Naive thymus-derived CD8-positive, alpha-beta T cell (primary cell): ENCODE measurements around the gene ADAMTS15. TPM values are rescaled to one million over a fixed set of nuclear protein-coding genes. Genes with fewer than 3 reads are reported as not detected.

Experiments used
- ATAC-seq, 2 donors: fragments of 150-1000 bp; cut with Tn5 transposase in 1 of 2; sonication (Bioruptor Pico), chemical (Tn5 transposase) in 1 of 2; 1 replicate in 1 of 2; 2 replicates in 1 of 2; pipeline ENCODE4 v1.10.0; 2021; ENCODE audit warnings: mild to moderate bottlenecking in 2 of 2, moderate library complexity in 2 of 2
- POLR2A ChIA-PET: fragments of 350-600 bp; sonication (Branson Sonifier 250); formaldehyde crosslinking; loops from one replicate; lab custom pipeline; 2021; ENCODE audit warnings: antibody characterized with exemption; lab: Charles Lee
- DNase-seq, 10 donors: peaks; one replicate each; pipeline versions ENCODE4 v3.0.0 to v3.0.0-alpha.2; 2020 to 2022
- H3K27ac Mint-ChIP-seq, 10 donors: one replicate each; pipeline ENCODE4 v1.8.0; 2020 to 2022; ENCODE audit warnings: mild to moderate bottlenecking in 10 of 10, mixed read lengths in 10 of 10, moderate library complexity in 4 of 10, inconsistent platforms in 1 of 10
- H3K27me3 Mint-ChIP-seq, 5 donors: one replicate each; pipeline ENCODE4 v1.8.0; 2021 to 2022; ENCODE audit warnings: mixed read lengths in 5 of 5
- H3K36me3 Mint-ChIP-seq, 3 donors: one replicate each; pipeline ENCODE4 v1.8.0; 2020 to 2022; ENCODE audit warnings: mixed read lengths in 3 of 3, mild to moderate bottlenecking in 2 of 3, inconsistent platforms in 1 of 3
- H3K4me1 Mint-ChIP-seq, 4 donors: one replicate each; pipeline ENCODE4 v1.8.0; 2021 to 2022; ENCODE audit warnings: mixed read lengths in 4 of 4
- H3K4me3 Mint-ChIP-seq, 10 donors: one replicate each; pipeline ENCODE4 v1.8.0; 2020 to 2022; ENCODE audit warnings: mild to moderate bottlenecking in 10 of 10, mixed read lengths in 10 of 10, moderate library complexity in 6 of 10, inconsistent platforms in 1 of 10
- H3K9me3 Mint-ChIP-seq, 9 donors: one replicate each; pipeline ENCODE4 v1.8.0; 2020 to 2022; ENCODE audit warnings: mixed read lengths in 9 of 9, mild to moderate bottlenecking in 3 of 9, inconsistent platforms in 1 of 9, moderate library complexity in 1 of 9
- polyA plus RNA-seq, 3 donors: library from polyadenylated mRNA; unstranded; fragments of 300-500 nt; fragmentation: Illumina TruSeq; gene quantifications; one replicate each; pipeline ENCODE4 v1.2.3, GENCODE V29; 2021
- total RNA-seq, 8 experiments: library from RNA in 2 of 8; stranded (reverse) in 2 of 8; gene quantifications; one replicate each; pipeline ENCODE4 v1.2.3 and lab custom pipeline; 2021 to 2026

The ADAMTS15 gene
- total and polyA plus RNA-seq, 5 experiments from 2014 or later: 0.05 TPM; not detected in 4

GRCh38 chr11:130474637-130475400 is 26.4 kb downstream of the ADAMTS15 start:
- no peak overlapping the region for H3K27ac Mint-ChIP-seq
- H3K4me1 Mint-ChIP-seq: no peaks in the 10 kb centered on the region
- ATAC-seq: no peak
- DNase-seq: no peak
- POLR2A ChIA-PET: interaction anchor here (0.6 kb wide), 2 partner anchors 20 to 283 kb away, joined by 3 to 5 read pairs; no protein-coding TSS in a partner anchor
- H3K27me3 Mint-ChIP-seq: peaks cover 0 to 4% (median 0%) of the 10 kb centered on the region in 5 donors
- no peak overlapping the region for H3K4me3 Mint-ChIP-seq
- H3K9me3 Mint-ChIP-seq: no peaks in the 10 kb centered on the region
- no peaks in the 10 kb centered on the region for H3K36me3 Mint-ChIP-seq

GRCh38 chr11:130475426-130476053 is 27.1 kb downstream of the ADAMTS15 start:
- DNase-seq (no peak), ATAC-seq (no peak)
- POLR2A ChIA-PET: interaction anchor here (0.6 kb wide), 2 partner anchors 19 to 284 kb away, joined by 3 to 5 read pairs; no protein-coding TSS in a partner anchor
- Mint-ChIP-seq H3K4me1 (no peaks in the 10 kb centered on the region), H3K36me3 (no peaks in the 10 kb centered on the region), H3K4me3 (no peak overlapping the region), H3K27ac (no peak overlapping the region), H3K27me3 (peaks cover 0 to 4% (median 0%) of the 10 kb centered on the region in 5 donors), H3K9me3 (no peaks in the 10 kb centered on the region)

GRCh38 chr11:130476200-130476921 is 27.9 kb downstream of the ADAMTS15 start:
- Mint-ChIP-seq H3K36me3 (no peaks in the 10 kb centered on the region), H3K9me3 (no peaks in the 10 kb centered on the region), H3K4me3 (no peak overlapping the region), H3K27ac (no peak overlapping the region), H3K27me3 (peaks cover 0 to 4% (median 0%) of the 10 kb centered on the region in 5 donors), H3K4me1 (no peaks in the 10 kb centered on the region)
- POLR2A ChIA-PET: no interaction called here
- ATAC-seq: no peak
- DNase-seq: no peak

- H3K9me3 Mint-ChIP-seq: no peaks in the 10 kb centered on the region
- H3K4me3 Mint-ChIP-seq: no peak overlapping the region
- no peak for ATAC-seq
- no peak for DNase-seq
- no peak overlapping the region for H3K27ac Mint-ChIP-seq
- no peaks in the 10 kb centered on the region for H3K4me1 Mint-ChIP-seq
- no peaks in the 10 kb centered on the region for H3K36me3 Mint-ChIP-seq
- POLR2A ChIA-PET: no interaction called here
- H3K27me3 Mint-ChIP-seq: peaks cover 0 to 4% (median 0%) of the 10 kb centered on the region in 5 donors
Measured at GRCh38 chr11:130476922-130477491, 28.6 kb downstream of the ADAMTS15 start.

- Mint-ChIP-seq H3K27ac (no peak overlapping the region), H3K36me3 (no peaks in the 10 kb centered on the region), H3K4me1 (no peaks in the 10 kb centered on the region), H3K27me3 (peaks cover 0 to 4% (median 0%) of the 10 kb centered on the region in 5 donors), H3K9me3 (no peaks in the 10 kb centered on the region), H3K4me3 (no peak overlapping the region)
- ATAC-seq: no peak
- DNase-seq: no peak
- POLR2A ChIA-PET: no interaction called here
Measured at GRCh38 chr11:130477586-130478203, 29.2 kb downstream of the ADAMTS15 start.

GRCh38 chr11:130478204-130478701 is 29.8 kb downstream of the ADAMTS15 start:
- POLR2A ChIA-PET: no interaction called here
- Mint-ChIP-seq H3K27ac (no peak overlapping the region), H3K27me3 (peaks cover 0 to 4% (median 0%) of the 10 kb centered on the region in 5 donors), H3K4me3 (no peak overlapping the region), H3K9me3 (no peaks in the 10 kb centered on the region), H3K36me3 (no peaks in the 10 kb centered on the region), H3K4me1 (peaks cover 0 to under 1% (median 0%) of the 10 kb centered on the region in 4 donors)
- no peak for DNase-seq
- ATAC-seq: no peak

- H3K27me3 Mint-ChIP-seq: peaks cover 0 to 4% (median 0%) of the 10 kb centered on the region in 5 donors
- ATAC-seq: no peak
- no peak for DNase-seq
- no peaks in the 10 kb centered on the region for H3K9me3 Mint-ChIP-seq
- H3K36me3 Mint-ChIP-seq: no peaks in the 10 kb centered on the region
- no peak overlapping the region for H3K27ac Mint-ChIP-seq
- no peak overlapping the region for H3K4me3 Mint-ChIP-seq
- H3K4me1 Mint-ChIP-seq: peaks cover 0 to 2% (median 0%) of the 10 kb centered on the region in 4 donors
- POLR2A ChIA-PET: no interaction called here
Measured at GRCh38 chr11:130478881-130479280, 30.4 kb downstream of the ADAMTS15 start.

- peaks cover 0 to 2% (median 0%) of the 10 kb centered on the region in 4 donors for H3K4me1 Mint-ChIP-seq
- H3K9me3 Mint-ChIP-seq: no peaks in the 10 kb centered on the region
- no peak overlapping the region for H3K27ac Mint-ChIP-seq
- H3K4me3 Mint-ChIP-seq: no peak overlapping the region
- POLR2A ChIA-PET: no interaction called here
- peaks cover 0 to 4% (median 0%) of the 10 kb centered on the region in 5 donors for H3K27me3 Mint-ChIP-seq
- no peak for DNase-seq
- H3K36me3 Mint-ChIP-seq: no peaks in the 10 kb centered on the region
- ATAC-seq: no peak
Measured at GRCh38 chr11:130480186-130480585, 31.7 kb downstream of the ADAMTS15 start.

- no peak overlapping the region for H3K4me3 Mint-ChIP-seq
- DNase-seq (no peak), ATAC-seq (no peak)
- H3K27ac Mint-ChIP-seq: no peak overlapping the region
- H3K27me3 Mint-ChIP-seq: peaks cover 0 to 4% (median 0%) of the 10 kb centered on the region in 5 donors
- H3K9me3 Mint-ChIP-seq: no peaks in the 10 kb centered on the region
- H3K4me1 Mint-ChIP-seq: peaks cover 0 to 2% (median 0%) of the 10 kb centered on the region in 4 donors
- H3K36me3 Mint-ChIP-seq: no peaks in the 10 kb centered on the region
- POLR2A ChIA-PET: no interaction called here
Measured at GRCh38 chr11:130480711-130481140, 32.3 kb downstream of the ADAMTS15 start.

- no peak overlapping the region for H3K4me3 Mint-ChIP-seq
- H3K9me3 Mint-ChIP-seq: no peaks in the 10 kb centered on the region
- no peak overlapping the region for H3K27ac Mint-ChIP-seq
Measured at GRCh38 chr11:130483124-130483523, 34.7 kb downstream of the ADAMTS15 start.

GRCh38 chr11:130485983-130486382 is 37.5 kb downstream of the ADAMTS15 start:
- no peaks in the 10 kb centered on the region for H3K36me3 Mint-ChIP-seq
- POLR2A ChIA-PET: no interaction called here
- DNase-seq (no peak), ATAC-seq (no peak)
- no peaks in the 10 kb centered on the region for H3K9me3 Mint-ChIP-seq
- no peak overlapping the region for H3K4me3 Mint-ChIP-seq
- no peak overlapping the region for H3K27ac Mint-ChIP-seq
- H3K27me3 Mint-ChIP-seq: peaks cover 0 to 4% (median 0%) of the 10 kb centered on the region in 5 donors
- H3K4me1 Mint-ChIP-seq: peaks cover 0 to 4% (median 0%) of the 10 kb centered on the region in 4 donors

More at GRCh38 chr11:130483124-130483523, 34.7 kb downstream of the ADAMTS15 start:
- ATAC-seq (no peak), DNase-seq (no peak)
- Mint-ChIP-seq H3K4me1 (peaks cover 0 to 4% (median 0%) of the 10 kb centered on the region in 4 donors), H3K27me3 (peaks cover 0 to 4% (median 0%) of the 10 kb centered on the region in 5 donors), H3K36me3 (no peaks in the 10 kb centered on the region)
- POLR2A ChIA-PET: no interaction called here

- POLR2A ChIA-PET: no interaction called here
- H3K27ac Mint-ChIP-seq: no peak overlapping the region
- H3K27me3 Mint-ChIP-seq: peaks cover 0 to 4% (median 0%) of the 10 kb centered on the region in 5 donors
- DNase-seq: no peak
- H3K4me3 Mint-ChIP-seq: no peak overlapping the region
- no peaks in the 10 kb centered on the region for H3K36me3 Mint-ChIP-seq
- no peaks in the 10 kb centered on the region for H3K9me3 Mint-ChIP-seq
- ATAC-seq: no peak
- H3K4me1 Mint-ChIP-seq: peaks cover 0 to 4% (median 0%) of the 10 kb centered on the region in 4 donors
Measured at GRCh38 chr11:130486391-130486836, 38.0 kb downstream of the ADAMTS15 start.
